HepG2 (cell line): ENCODE measurements around the gene ANKRD49. TPM values are rescaled to one million over a fixed set of nuclear protein-coding genes. Genes with fewer than 3 reads are reported as not detected.

Experiments used
- ARNT2 ChIP-seq: sonication (generic); formaldehyde crosslinking; IDR thresholded peaks from 2 replicates; pipeline ENCODE4 v1.8.0; 2022; ENCODE audit warnings: mild to moderate bottlenecking, low read depth, missing genetic modification reagents, moderate library complexity
- DRAP1 ChIP-seq: IDR thresholded peaks from 2 replicates; pipeline ENCODE4 v1.6.1; 2016; ENCODE audit warnings: missing genetic modification reagents, missing compliant biosample characterization
- FOXC1 ChIP-seq: sonication (generic); formaldehyde crosslinking; IDR thresholded peaks from 2 replicates; pipeline ENCODE4 v1.8.0; 2022; ENCODE audit warnings: mild to moderate bottlenecking, missing genetic modification reagents, borderline replicate concordance
- GTF2F1 ChIP-seq: fragments of 150-350 bp; IDR thresholded peaks from 2 replicates; pipeline ENCODE4 v1.6.1; 2014; ENCODE audit warnings: low read length
- HDAC2 ChIP-seq: sonication (generic); formaldehyde crosslinking; IDR thresholded peaks from 2 replicates; pipeline ENCODE4 v1.4.0; 2020; ENCODE audit warnings: missing genetic modification reagents
- KAT2B ChIP-seq: fragments of 150-350 bp; IDR thresholded peaks from 2 replicates; pipeline ENCODE4 v1.6.1; 2014; ENCODE audit warnings: low read depth, low read length, borderline replicate concordance
- MYNN ChIP-seq: sonication (generic); formaldehyde crosslinking; IDR thresholded peaks from 2 replicates; pipeline ENCODE4 v1.4.0; 2020; ENCODE audit warnings: mild to moderate bottlenecking, low read depth, missing genetic modification reagents
- PCBP1 ChIP-seq: fragments of 200-400 bp; formaldehyde crosslinking; IDR thresholded peaks from 2 replicates; pipeline ENCODE4 v1.6.1; 2017; ENCODE audit warnings: mild to moderate bottlenecking, low read depth, low read length, borderline replicate concordance
- REST ChIP-seq, 2 experiments: IDR thresholded peaks; 2 replicates each; pipeline ENCODE4 v1.6.1; 2011 to 2012; ENCODE audit warnings: low read length in 2 of 2, borderline replicate concordance in 1 of 2, low read depth in 1 of 2, mild to moderate bottlenecking in 1 of 2, moderate library complexity in 1 of 2
- RFX1 ChIP-seq: fragments of 450-650 bp; IDR thresholded peaks from 2 replicates; pipeline ENCODE4 v1.6.1; 2017
- SSRP1 ChIP-seq: IDR thresholded peaks from 2 replicates; pipeline ENCODE4 v1.6.1; 2016; ENCODE audit warnings: control low read depth
- TOE1 ChIP-seq: sonication (generic); formaldehyde crosslinking; IDR thresholded peaks from 2 replicates; pipeline ENCODE4 v1.4.0; 2020; ENCODE audit warnings: mild to moderate bottlenecking, missing genetic modification reagents
- ZBTB39 ChIP-seq: sonication (generic); formaldehyde crosslinking; IDR thresholded peaks from 2 replicates; pipeline ENCODE4 v1.5.0; 2020; ENCODE audit warnings: missing genetic modification reagents
- ZNF263 ChIP-seq: sonication (generic); formaldehyde crosslinking; IDR thresholded peaks from 2 replicates; pipeline ENCODE4 v1.4.0; 2020; ENCODE audit warnings: missing genetic modification reagents
- ZNF468 ChIP-seq: sonication (generic); formaldehyde crosslinking; IDR thresholded peaks from 2 replicates; pipeline ENCODE4 v1.8.0; 2022; ENCODE audit warnings: mild to moderate bottlenecking, moderate library complexity, missing genetic modification reagents
- ZNF7 ChIP-seq: IDR thresholded peaks from 2 replicates; pipeline ENCODE4 v1.6.1; 2016; ENCODE audit warnings: missing biosample characterization, missing genetic modification reagents
- ZNF75D ChIP-seq: sonication (generic); formaldehyde crosslinking; IDR thresholded peaks from 2 replicates; pipeline ENCODE4 v1.8.1; 2023; ENCODE audit warnings: missing genetic modification reagents, mild to moderate bottlenecking, borderline replicate concordance
- ZNF770 ChIP-seq: sonication (generic); formaldehyde crosslinking; IDR thresholded peaks from 2 replicates; pipeline ENCODE4 v1.5.0; 2020; ENCODE audit warnings: mild to moderate bottlenecking, missing genetic modification reagents
- polyA plus RNA-seq, 8 experiments: library from polyadenylated mRNA; depleted of rRNA in 3 of 8; stranded (reverse) in 7 of 8; unstranded in 1 of 8; fragments of >200 nt; fragmentation: Illumina TruSeq in 4 of 8; extraction: Trizol in 4 of 8; gene quantifications; 2 replicates each; pipeline versions ENCODE4 v1.2.1 to v1.2.3, GENCODE V29; 2011 to 2016; ENCODE audit warnings: low read depth in 4 of 8, missing spikeins in 1 of 8, mixed read lengths in 1 of 8; ENCODE audit not compliant: insufficient read depth in 1 of 8
- total RNA-seq, 5 experiments: library from RNA; depleted of rRNA; stranded (reverse); fragments of >200 nt; fragmentation: Illumina TruSeq; extraction: Trizol; gene quantifications; 2 replicates each; pipeline ENCODE4 v1.2.3, GENCODE V29; 2016; ENCODE audit warnings: low read depth in 1 of 5
- TF ChIP-seq, protein P1 (sequence below): sonication (generic); formaldehyde crosslinking; conservative IDR thresholded peaks from 2 replicates; pipeline ENCODE4 v1.4.0; 2020; ENCODE audit warnings: missing genetic modification reagents

ANKRD49 gene
- total and polyA plus RNA-seq, 2 of the 13 experiments (the other 11 are each of a cell fraction or from before 2014, with no cell fraction given), result 14.2 to 14.3 TPM

DNA sequence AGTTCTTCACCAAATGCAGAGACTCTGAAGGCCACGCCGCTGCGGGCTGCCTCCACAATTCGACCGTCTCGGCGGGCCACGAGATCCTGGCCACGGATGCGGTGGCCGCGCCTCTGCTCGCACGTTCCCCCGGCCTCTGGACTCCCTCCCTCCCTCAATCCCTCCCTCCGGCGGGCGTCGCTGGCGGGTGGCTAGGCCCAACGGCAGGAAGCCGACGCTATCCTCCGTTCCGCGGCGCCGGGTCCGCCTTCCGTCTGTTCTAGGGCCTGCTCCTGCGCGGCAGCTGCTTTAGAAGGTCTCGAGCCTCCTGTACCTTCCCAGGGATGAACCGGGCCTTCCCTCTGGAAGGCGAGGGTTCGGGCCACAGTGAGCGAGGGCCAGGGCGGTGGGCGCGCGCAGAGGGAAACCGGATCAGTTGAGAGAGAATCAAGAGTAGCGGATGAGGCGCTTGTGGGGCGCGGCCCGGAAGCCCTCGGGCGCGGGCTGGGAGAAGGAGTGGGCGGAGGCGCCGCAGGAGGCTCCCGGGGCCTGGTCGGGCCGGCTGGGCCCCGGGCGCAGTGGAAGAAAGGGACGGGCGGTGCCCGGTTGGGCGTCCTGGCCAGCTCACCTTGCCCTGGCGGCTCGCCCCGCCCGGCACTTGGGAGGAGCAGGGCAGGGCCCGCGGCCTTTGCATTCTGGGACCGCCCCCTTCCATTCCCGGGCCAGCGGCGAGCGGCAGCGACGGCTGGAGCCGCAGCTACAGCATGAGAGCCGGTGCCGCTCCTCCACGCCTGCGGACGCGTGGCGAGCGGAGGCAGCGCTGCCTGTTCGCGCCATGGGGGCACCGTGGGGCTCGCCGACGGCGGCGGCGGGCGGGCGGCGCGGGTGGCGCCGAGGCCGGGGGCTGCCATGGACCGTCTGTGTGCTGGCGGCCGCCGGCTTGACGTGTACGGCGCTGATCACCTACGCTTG lies 50.2 kb downstream of the ANKRD49 start, which contains the start of gene FUT4 (continued):
- TF ChIP-seq REST (IDR thresholded peaks at IDR 0.05; ENCODE audit: borderline replicate concordance in 1 of 2, low read depth in 1 of 2, low read length in 2 of 2) (no peak), ZNF75D (CRISPR knock-in tag) (no peak), FOXC1 (CRISPR knock-in tag) (peak; percentile 40; the same call in 1 of the 2 replicates), PCBP1 (0 out of 2 replicates have a peak, but pooled peaks have one; percentile 44), TOE1 (CRISPR knock-in tag) (no peak), KAT2B (no peak), DRAP1 (no peak), SSRP1 (CRISPR knock-in tag) (no peak), ZNF770 (CRISPR knock-in tag) (no peak; the same call in 1 of the 2 replicates), ZNF7 (no peak), ZNF263 (CRISPR knock-in tag) (no peak), HDAC2 (CRISPR knock-in tag) (peak; percentile 34; the same call in 1 of the 2 replicates), MYNN (CRISPR knock-in tag) (no peak), ZBTB39 (CRISPR knock-in tag) (no peak), ARNT2 (CRISPR knock-in tag) (no peak), ZNF468 (CRISPR knock-in tag) (no peak), RFX1 (no peak), GTF2F1 (no peak)
- TF ChIP-seq, protein P1, sequence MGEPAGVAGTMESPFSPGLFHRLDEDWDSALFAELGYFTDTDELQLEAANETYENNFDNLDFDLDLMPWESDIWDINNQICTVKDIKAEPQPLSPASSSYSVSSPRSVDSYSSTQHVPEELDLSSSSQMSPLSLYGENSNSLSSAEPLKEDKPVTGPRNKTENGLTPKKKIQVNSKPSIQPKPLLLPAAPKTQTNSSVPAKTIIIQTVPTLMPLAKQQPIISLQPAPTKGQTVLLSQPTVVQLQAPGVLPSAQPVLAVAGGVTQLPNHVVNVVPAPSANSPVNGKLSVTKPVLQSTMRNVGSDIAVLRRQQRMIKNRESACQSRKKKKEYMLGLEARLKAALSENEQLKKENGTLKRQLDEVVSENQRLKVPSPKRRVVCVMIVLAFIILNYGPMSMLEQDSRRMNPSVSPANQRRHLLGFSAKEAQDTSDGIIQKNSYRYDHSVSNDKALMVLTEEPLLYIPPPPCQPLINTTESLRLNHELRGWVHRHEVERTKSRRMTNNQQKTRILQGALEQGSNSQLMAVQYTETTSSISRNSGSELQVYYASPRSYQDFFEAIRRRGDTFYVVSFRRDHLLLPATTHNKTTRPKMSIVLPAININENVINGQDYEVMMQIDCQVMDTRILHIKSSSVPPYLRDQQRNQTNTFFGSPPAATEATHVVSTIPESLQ (CRISPR knock-in tag), result no peak
